HT1080 (cell line): Measurements from ENCODE around the gene CELF5. TPM values are rescaled to one million over a fixed set of nuclear protein-coding genes. Genes with fewer than 3 reads are reported as not detected.

Experiments
- DNase-seq: peaks from one replicate; pipeline ENCODE4 v3.0.0-alpha.2; 2015; ENCODE audit warnings: low read depth
- polyA plus RNA-seq, 2 experiments: library from polyadenylated mRNA; depleted of rRNA; stranded (reverse); fragments of >200 nt; gene quantifications; 2 replicates each; pipeline ENCODE4 v1.2.3, GENCODE V29; 2015
- total RNA-seq: library from RNA; depleted of rRNA; stranded (reverse); fragments of >200 nt; shearing (Covaris generic); gene quantifications from 2 replicates; pipeline ENCODE4 v1.2.3, GENCODE V29; 2014; rRNA removed

CELF5 gene
- not detected in 2 replicates for total RNA-seq
- 0.21 TPM in 1 of 2 replicates, not detected in the other for polyA plus RNA-seq (2015; cell fraction: cytosol; rRNA removed)
- 0.02 TPM in 1 of 2 replicates, not detected in the other for polyA plus RNA-seq (2015; cell fraction: nucleus; rRNA removed)

DNA sequence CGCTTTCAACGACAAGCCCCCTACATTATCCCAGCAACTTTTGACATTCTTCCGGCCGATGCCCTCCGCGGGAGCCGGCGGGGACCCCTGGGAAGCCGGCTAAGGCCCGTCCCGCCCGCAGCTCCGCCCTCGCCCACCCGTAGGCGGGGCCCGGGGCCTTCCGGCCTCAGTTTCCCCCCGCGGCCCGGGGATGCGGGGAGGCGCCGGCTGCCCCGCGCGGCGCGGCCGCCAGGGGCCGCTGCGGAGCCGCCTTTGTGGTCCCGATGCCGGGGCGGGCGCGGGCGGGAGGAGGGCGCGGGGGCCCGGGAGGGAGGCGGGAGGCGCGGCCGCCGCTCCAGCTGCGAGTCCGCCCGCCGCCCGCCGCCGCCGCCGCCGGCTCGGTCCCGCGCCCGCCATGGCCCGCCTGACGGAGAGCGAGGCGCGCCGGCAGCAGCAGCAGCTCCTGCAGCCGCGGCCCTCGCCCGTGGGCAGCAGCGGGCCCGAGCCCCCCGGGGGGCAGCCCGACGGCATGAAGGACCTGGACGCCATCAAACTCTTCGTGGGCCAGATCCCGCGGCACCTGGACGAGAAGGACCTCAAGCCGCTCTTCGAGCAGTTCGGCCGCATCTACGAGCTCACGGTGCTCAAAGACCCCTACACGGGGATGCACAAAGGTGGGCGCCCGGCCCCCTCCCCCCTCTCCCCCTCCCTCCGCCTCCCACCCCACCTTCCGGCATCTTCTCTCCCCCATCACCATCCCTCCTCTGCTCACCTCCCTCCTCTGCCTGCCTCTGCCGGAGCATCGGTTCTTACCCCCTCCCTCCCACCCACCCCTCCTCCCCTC, at the start of gene CELF5:
CELF5 (plus strand) TSS at position 316 of the 823 bp plus-strand sequence; CDS start at position 395, 79 bp downstream.
- no peak for DNase-seq

DNA sequence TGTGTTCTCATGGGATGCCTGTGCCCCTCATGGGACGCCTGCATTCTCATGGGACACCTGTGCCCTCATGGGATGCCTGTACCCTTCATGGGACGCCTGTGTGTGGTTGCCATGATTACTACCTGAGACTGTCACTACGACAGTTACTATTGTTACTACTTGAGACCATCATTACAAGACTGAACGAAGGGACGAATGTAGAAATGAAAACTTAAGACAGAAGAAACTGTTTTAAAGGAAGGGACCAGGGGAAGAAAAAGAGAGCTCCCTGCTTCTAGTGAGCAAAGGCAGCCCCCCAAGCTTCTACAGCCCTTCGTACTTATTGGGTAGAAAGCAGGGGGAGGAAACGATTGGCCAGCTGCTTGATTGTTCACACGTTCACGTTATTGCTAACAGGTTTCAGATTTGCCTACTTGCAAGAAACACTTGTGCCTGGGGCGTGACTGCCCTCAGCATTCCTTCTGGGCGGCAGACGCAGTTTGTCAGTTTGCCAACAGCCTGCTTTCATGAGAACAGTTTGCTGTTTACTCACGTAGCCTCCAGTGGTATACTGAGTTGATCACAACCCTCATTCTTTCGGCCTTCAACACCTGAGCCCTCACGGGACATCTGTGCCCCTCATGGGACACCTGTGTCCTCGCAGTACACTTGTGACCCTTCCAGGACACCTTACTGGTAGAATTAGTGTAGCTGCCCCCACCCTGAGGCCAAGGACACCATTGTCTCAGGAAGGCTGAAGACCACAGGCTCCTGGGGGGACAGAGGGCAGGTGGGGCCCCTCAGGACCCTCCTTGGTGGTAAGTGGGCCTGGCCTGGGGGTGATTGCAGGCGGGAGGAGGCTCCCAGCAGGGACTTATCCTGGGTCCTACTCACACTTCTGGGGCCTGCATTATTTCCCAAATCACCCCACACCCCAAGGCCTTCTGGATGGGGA, 48.4 kb upstream of the CELF5 start:
- peak; percentile 72 for DNase-seq

DNA sequence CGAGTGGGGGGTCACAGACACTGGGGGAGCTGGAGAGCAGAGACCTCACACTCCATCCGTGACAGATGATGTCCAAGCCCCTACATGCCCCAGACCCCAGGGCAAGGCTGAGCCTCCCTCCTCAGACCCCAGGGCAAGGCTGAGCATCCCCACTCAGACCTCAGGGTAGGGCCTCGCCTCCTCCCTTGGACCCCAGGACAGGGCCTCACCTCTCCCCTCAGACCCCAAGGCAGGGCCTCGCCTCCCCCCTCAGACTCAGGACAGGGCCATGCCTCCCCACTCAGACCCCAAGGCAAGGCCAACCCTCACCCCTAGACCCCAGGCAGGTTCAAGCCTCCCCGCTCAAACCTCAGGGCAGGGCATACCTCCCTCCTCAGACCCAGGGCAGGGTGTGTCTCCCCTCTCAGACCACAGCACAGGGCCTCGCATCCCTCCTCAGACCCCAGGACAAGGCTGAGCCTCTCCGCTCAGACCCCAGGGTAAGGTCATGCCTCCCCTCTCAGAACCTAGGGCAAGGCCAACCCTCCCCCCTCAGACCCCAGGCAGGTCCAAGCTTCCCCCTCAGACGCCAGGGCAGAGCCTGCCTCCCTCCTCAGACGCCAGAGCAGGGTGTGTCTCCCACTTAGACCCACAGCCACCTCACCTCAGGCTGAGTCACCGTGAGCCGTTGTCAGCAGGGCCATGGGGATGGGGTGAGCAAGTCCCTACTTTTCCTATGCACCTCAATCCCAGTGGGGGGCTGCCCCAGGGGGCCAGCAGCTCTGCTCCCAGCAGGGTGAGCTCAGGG, 47.6 kb upstream of the CELF5 start:
- DNase-seq: peak; percentile 84

DNA sequence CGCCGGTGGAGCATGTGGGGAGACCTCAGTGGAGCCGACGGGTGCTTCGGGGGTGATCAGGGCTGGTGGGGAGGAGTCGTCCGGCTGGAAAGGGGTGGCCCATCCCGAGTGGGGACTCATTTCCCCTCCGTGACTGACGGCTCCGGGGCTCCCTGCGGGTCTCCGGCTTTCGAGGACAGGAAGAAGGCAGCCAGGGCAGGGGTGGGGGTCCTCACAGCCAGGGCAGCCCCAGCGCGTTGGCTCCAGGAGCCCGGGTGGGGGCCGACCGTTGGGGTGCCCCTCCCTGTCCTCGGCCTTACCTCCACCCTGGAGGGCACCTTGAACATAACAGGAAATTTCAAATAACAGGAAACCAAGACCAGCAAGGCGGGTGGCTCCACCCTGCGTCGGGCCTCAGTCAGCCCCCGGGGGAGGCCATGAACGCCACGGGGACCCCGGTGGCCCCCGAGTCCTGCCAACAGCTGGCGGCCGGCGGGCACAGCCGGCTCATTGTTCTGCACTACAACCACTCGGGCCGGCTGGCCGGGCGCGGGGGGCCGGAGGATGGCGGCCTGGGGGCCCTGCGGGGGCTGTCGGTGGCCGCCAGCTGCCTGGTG, 46.0 kb upstream of the CELF5 start, which contains the start of gene S1PR4:
S1PR4 (plus strand) TSS at position 393 of the 596 bp plus-strand sequence; CDS start at position 417, 24 bp downstream.
- no peak for DNase-seq

DNA sequence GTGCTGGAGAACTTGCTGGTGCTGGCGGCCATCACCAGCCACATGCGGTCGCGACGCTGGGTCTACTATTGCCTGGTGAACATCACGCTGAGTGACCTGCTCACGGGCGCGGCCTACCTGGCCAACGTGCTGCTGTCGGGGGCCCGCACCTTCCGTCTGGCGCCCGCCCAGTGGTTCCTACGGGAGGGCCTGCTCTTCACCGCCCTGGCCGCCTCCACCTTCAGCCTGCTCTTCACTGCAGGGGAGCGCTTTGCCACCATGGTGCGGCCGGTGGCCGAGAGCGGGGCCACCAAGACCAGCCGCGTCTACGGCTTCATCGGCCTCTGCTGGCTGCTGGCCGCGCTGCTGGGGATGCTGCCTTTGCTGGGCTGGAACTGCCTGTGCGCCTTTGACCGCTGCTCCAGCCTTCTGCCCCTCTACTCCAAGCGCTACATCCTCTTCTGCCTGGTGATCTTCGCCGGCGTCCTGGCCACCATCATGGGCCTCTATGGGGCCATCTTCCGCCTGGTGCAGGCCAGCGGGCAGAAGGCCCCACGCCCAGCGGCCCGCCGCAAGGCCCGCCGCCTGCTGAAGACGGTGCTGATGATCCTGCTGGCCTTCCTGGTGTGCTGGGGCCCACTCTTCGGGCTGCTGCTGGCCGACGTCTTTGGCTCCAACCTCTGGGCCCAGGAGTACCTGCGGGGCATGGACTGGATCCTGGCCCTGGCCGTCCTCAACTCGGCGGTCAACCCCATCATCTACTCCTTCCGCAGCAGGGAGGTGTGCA, 45.3 kb upstream of the CELF5 start:
- no peak for DNase-seq

DNA sequence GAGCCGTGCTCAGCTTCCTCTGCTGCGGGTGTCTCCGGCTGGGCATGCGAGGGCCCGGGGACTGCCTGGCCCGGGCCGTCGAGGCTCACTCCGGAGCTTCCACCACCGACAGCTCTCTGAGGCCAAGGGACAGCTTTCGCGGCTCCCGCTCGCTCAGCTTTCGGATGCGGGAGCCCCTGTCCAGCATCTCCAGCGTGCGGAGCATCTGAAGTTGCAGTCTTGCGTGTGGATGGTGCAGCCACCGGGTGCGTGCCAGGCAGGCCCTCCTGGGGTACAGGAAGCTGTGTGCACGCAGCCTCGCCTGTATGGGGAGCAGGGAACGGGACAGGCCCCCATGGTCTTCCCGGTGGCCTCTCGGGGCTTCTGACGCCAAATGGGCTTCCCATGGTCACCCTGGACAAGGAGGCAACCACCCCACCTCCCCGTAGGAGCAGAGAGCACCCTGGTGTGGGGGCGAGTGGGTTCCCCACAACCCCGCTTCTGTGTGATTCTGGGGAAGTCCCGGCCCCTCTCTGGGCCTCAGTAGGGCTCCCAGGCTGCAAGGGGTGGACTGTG, 44.6 kb upstream of the CELF5 start:
- DNase-seq: no peak

DNA sequence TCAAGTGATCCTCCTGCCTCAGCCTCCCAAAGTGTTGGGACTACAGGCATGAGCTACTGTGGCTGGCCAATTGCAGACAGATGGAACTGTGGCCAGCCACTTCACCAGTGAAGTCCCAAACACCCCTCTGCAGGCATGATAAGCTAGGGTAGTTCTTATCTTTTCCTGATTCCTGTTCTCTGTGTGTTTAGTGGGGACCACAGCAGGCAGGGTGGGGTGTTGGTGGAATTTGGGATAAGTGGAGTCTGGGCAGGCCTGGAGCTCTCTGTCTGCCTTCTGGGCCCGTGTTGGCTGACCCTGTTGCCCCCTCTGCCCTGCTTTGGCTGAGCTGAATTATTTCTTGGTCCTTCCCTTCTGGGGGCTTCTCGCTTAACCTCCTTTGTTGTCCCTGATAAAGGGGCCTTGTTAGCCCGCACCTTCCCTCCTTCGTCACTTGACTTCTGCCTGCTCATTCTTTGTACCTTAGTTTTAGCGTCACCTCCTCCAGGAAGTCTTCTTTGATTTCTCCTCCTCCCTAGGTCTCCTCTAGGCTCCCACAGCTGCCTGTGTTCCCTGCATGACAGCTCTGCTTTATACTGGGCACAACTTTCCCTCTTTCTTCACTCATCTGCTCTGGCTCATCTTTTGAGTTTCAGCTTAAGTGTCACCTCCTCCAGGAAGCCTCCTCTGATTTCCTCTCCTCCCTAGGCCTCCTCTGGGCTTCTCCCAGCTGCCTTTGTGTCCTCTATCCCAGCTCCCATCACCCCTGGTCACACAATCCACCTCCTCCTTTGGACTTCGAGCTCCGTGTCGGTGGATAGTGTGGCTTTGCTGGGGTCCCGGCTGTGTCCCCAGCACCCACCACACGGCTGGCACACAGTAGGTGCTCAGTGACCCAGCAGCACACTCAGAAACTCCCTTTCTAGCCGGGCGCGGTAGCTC, 40.5 kb upstream of the CELF5 start:
- DNase-seq: no peak

DNA sequence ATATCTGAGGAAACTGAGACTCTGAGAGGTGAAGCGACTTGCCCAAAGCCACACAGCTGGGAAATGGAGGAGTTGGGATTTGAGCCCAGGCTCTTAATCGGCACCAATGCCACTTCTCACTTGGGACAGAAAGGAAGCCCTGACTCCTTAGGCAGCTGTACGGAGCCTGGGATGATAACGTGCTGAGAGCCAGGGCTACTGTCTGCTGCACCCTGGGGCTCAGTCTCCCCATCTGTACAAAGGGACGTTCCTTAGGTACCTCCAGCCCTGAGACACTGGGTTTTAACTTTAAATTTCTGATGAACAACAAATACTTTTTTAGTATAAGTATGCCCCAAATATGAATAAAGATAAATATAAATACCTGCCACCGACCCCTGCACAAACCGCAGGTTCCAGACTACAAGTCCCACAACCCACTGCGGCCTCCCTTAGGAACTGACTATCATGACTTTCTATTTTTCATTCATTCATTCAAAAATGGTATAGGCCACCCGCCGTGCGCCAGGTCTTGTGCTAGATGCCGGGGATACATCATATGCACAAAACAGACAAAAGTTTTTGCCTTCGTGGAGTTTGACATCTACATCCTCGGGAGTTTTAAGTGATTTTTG, 39.5 kb upstream of the CELF5 start:
- DNase-seq: no peak

DNA sequence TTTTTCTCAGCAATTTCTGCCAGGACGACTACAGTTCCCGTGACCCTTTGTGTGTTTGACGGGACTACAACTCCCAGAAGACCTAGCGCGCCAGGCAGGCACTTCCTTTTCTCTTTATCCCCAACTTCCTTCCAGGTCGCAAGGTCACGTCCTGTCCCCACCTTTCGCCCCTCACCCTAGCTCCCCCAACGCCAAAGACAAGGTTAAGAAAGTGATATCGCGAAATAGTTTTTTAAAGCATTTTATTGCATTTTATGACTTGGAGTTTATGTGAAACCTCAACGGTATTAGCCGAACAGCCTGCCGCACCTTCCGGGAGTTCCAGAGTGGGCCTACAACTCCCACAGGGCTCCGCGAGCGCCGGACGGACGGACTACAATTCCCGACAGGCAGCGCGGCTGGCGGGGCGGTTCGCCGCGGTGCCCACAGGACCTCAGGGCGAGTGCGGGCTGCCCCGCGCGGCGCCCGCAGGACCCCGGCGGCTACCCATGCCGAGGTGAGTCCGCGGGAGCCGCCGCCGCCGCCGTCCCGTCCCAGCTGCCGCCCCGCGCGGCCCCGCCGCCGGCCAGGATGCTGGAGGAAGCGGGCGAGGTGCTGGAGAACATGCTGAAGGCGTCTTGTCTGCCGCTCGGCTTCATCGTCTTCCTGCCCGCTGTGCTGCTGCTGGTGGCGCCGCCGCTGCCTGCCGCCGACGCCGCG, 38.9 kb upstream of the CELF5 start, which contains the start of gene NCLN:
NCLN (plus strand) TSS at position 470 of the 699 bp plus-strand sequence; CDS start at position 571, 101 bp downstream.
- DNase-seq: peak; percentile 92

DNA sequence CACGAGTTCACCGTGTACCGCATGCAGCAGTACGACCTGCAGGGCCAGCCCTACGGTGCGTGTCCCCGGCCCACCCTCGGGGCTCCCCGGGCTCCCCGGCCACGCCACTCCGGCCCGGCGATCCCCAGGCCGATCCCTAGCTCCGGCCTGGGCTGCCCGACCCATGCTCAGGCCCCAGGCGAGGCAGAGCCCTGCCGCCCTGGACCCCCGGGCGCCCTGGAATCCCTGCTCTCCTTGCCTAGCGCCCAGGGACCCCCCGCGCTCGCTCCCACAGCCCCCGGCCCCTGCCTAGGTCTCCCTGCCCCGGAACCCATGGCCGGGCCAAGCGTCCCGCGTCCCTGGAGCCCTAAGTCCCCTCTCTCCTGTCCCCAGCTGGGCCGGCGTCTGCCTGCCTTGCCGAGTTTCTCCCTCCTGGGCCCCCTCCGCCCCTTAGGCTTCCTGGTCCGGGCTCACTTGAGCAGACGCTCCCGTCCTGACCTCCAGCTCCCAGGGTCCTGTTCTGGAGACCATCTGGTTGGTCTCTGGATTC, 38.2 kb upstream of the CELF5 start:
- no peak for DNase-seq

DNA sequence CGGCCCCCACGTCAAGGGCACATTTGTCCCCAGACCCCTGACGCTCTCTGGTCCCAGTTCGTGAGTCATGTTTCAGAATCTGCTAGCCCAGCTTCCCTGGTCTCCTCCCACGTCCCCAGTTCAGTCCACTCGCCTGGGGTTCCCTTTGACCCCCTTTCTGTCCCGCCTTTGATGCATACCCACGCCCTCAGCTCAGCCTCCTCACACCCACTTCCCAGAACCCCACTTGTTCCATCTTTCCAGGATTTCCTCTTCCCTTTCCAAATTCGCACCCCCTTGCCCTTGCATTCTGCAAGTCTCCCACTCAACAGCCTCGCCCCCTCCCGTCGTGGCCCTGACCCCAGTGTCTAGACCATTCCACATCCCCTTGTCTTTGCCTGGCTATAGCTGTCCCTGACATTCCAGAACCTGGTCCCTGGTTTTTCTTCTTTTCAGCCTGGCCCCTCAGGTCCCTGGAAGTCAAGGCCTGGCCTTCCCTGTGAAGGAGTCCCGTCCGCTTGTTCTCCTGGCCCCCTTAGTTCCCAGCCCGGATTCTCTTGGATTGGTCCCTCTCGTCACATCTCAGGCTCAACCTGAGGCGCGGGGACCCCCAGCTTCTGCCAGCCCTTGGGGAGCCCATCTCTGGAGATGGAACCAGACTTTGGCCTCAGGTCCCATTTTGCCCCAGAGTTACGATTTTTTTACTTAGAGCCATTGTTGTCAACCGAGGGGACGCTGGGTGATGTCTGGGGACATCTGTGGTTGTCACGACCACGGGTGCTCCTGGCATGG, 37.4 kb upstream of the CELF5 start:
- DNase-seq: no peak

DNA sequence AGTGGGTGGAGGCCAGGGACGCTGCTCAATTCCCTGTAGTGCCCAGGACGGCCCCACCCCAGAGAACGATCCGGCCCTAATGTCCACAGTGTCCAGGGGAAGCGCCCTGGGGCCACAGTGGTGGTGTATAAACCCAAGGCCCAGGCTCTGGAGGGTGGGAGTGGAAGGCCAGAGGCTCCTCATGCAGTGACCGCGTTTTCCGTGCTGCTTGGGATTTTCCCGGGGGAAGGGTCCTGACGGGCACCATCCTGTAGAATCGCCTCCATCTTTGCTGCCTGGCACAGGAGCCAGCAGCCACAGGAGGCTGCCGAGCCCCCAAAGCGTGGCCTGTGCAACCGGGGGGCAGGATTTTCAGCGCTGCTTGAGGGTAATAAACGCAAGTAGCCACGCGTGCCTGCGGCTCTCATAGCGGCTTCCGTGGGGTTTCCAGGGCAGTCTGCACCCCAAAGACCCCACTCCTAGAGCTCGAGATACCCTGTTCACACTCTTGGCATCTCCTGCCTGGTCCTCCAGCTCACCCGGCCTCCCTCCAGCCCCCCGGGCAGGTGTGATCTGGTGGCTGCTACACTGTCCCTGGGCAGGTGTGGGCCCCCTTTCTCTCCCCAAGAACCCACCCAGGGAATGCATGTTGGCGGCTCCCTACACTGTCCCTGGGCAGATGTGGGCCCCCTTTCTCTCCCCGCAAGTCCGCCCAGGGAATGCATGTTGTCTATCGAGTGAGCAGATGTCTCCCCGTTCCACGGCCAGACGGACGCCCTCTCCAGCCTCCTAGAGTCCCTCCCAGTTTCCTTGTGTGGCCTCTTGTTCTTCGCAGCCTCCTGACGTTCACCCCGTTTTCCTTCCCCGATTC, 36.6 kb upstream of the CELF5 start:
- no peak for DNase-seq

DNA sequence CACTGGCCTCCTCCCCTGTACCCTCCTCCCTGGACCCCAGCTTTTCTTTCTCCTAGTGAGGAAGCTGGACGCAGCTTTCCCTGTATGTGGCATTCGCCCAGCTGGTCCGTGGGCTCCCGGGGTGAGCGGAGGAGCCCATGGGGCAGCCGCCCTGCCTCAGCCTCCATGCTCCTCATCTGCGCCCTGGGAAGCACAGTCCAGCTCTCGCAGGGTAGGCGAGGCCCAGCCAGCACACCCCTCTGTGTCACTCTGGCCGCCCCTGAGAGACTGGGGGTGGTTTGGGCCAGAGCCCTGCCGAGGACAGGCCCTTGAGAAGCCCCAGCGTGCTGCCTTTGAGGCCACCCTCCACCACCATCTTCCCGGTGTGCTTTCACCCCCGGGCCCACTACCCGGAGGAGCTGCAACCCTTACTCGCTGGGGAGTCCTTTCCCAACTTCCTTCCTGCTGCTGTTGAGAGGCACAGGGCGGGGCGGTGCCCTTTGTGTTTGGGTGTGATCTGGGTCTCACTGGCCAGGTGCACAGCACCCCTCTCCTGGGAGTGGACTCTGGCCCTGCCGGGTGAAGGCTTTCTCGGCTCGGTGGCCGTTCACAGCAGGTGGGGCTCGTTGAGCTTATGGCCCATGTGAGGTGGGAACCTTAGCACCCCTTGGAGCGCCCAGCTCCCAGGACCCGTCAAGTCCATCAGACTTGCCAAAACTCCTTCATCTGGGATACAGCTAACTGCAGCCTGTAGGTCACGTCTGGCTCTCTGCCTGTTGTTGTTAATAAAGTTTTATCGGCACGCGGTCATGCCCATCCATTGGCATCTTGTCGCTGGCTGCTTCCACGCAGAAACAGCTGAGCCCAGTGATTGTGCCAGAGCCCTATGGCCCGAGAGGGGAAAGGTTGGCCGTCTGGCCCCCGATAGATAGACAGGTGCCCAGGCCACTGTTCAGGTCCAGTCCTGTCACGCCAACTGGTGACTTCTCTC, 35.5 kb upstream of the CELF5 start:
- no peak for DNase-seq
